K562 (cell line): ENCODE data around the gene ATP5MG. TPM values are rescaled to one million over a fixed set of nuclear protein-coding genes. Genes with fewer than 3 reads are reported as not detected.

Experiments
- AFF1 ChIP-seq, 2 experiments: fragments of 450-650 bp; IDR thresholded peaks; 2 replicates each; pipeline ENCODE4 v1.6.1; 2018; ENCODE audit warnings: mild to moderate bottlenecking in 2 of 2, low read depth in 1 of 2; ENCODE audit not compliant: partially characterized antibody in 2 of 2
- ATF2 ChIP-seq: sonication (generic); formaldehyde crosslinking; IDR thresholded peaks from 2 replicates; pipeline ENCODE4 v1.8.1; 2022; ENCODE audit warnings: missing genetic modification reagents
- BRCA1 ChIP-seq, 2 experiments: fragments of 450-650 bp in 1 of 2; sonication (generic) in 1 of 2; formaldehyde crosslinking in 1 of 2; IDR thresholded peaks; 2 replicates each; pipeline versions ENCODE4 v1.5.0 to v1.6.1; 2017 to 2020; ENCODE audit warnings: mild to moderate bottlenecking in 1 of 2, missing genetic modification reagents in 1 of 2
- DDX20 ChIP-seq: fragments of 450-650 bp; IDR thresholded peaks from 2 replicates; pipeline ENCODE4 v1.6.1; 2016; ENCODE audit warnings: missing genetic modification characterization, low read depth, mild to moderate bottlenecking, missing compliant biosample characterization, moderate library complexity
- FOXJ2 ChIP-seq: fragments of 200-800 bp; sonication (Bioruptor generic); IDR thresholded peaks from 2 replicates; pipeline ENCODE4 v1.6.1; 2016; ENCODE audit warnings: missing genetic modification characterization, missing compliant biosample characterization
- MAZ ChIP-seq, 2 experiments: fragments of 450-650 bp in 1 of 2; sonication (generic) in 1 of 2; formaldehyde crosslinking; IDR thresholded peaks in 1 of 2; conservative IDR thresholded peaks in 1 of 2; 2 replicates each; pipeline versions ENCODE4 v1.4.0 to v1.5.0; 2020; ENCODE audit warnings: mild to moderate bottlenecking in 1 of 2, missing genetic modification reagents in 1 of 2
- MTA3 ChIP-seq: fragments of 450-650 bp; formaldehyde crosslinking; IDR thresholded peaks from 2 replicates; pipeline ENCODE4 v1.6.1; 2017; ENCODE audit warnings: mild to moderate bottlenecking, borderline replicate concordance
- NR1H2 ChIP-seq: sonication (generic); formaldehyde crosslinking; IDR thresholded peaks from 2 replicates; pipeline ENCODE4 v1.4.0; 2020; ENCODE audit warnings: mild to moderate bottlenecking, missing genetic modification reagents
- SNIP1 ChIP-seq: fragments of 450-650 bp; IDR thresholded peaks from 2 replicates; pipeline ENCODE4 v1.7.1; 2017; ENCODE audit warnings: low read depth, mild to moderate bottlenecking
- STAG1 ChIP-seq: sonication (generic); formaldehyde crosslinking; IDR thresholded peaks from 2 replicates; pipeline ENCODE4 v1.5.0; 2020; ENCODE audit warnings: missing genetic modification reagents, borderline replicate concordance
- VEZF1 ChIP-seq: fragments of 200-800 bp; sonication (Bioruptor generic); IDR thresholded peaks from 2 replicates; pipeline ENCODE4 v1.6.1; 2017; ENCODE audit warnings: missing genetic modification characterization, missing compliant biosample characterization
- ZBTB26 ChIP-seq: fragments of 450-650 bp; formaldehyde crosslinking; IDR thresholded peaks from 2 replicates; pipeline ENCODE4 v1.4.0; 2022; ENCODE audit warnings: missing genetic modification characterization
- ZFPM2 ChIP-seq: fragments of 250-450 bp; sonication (Bioruptor Pico); IDR thresholded peaks from 2 replicates; pipeline ENCODE4 v1.5.1; 2022; ENCODE audit warnings: mild to moderate bottlenecking
- ZNF766 ChIP-seq: fragments of 200-800 bp; sonication (Bioruptor generic); conservative IDR thresholded peaks from 2 replicates; pipeline ENCODE4 v1.6.1; 2016; ENCODE audit warnings: missing genetic modification characterization, missing compliant biosample characterization
- ZSCAN29 ChIP-seq: fragments of 450-650 bp; IDR thresholded peaks from 2 replicates; pipeline ENCODE4 v1.6.1; 2017
- polyA plus RNA-seq, 8 experiments: library from polyadenylated mRNA; depleted of rRNA in 4 of 8; stranded (reverse) in 5 of 8; unstranded in 3 of 8; fragments of >200 nt; fragmentation: Nextera tagmentation in 2 of 8; fragmentation: Illumina TruSeq in 1 of 8; extraction: Ambion mirVana in 2 of 8; extraction: Trizol in 1 of 8; gene quantifications; 2 replicates each; pipeline versions ENCODE4 v1.2.1 to v1.2.3, GENCODE V29; 2011 to 2014; ENCODE audit warnings: inconsistent platforms in 1 of 8, missing spikeins in 1 of 8
- total RNA-seq, 7 experiments: library from RNA; depleted of rRNA in 6 of 7; stranded (reverse); fragments of >200 nt in 6 of 7; fragmentation: Illumina TruSeq in 2 of 7; extraction: Trizol in 2 of 7; gene quantifications; 2 replicates each; pipeline versions ENCODE4 v1.2.1 to v1.2.3, GENCODE V29; 2011 to 2021; ENCODE audit warnings: low replicate concordance in 1 of 7

The ATP5MG gene
- total and polyA plus RNA-seq, 9 of the 15 experiments (the other 6 are each of a cell fraction or from before 2014, with no cell fraction given), result 301 to 2,138 (median 434) TPM

GRCh38 chr11:118435893-118436624 lies 34.7 kb downstream of the ATP5MG start, which contains the start of gene KMT2A (continued):
- TF ChIP-seq ZSCAN29, result no peak
- no peak for TF ChIP-seq AFF1 (IDR thresholded peaks at IDR 0.05; ENCODE audit: low read depth in 1 of 2, partially characterized antibody in 2 of 2)
- no peak for TF ChIP-seq BRCA1 (IDR thresholded peaks at IDR 0.05)
- peak; percentile 48; the same call in 1 of the 2 replicates for TF ChIP-seq BRCA1 (CRISPR knock-in tag; IDR thresholded peaks at IDR 0.05)
- TF ChIP-seq FOXJ2 (tag), result peak; percentile 60; the same call in 1 of the 2 replicates
- no peak for TF ChIP-seq NR1H2 (CRISPR knock-in tag)
- no peak for TF ChIP-seq ATF2 (CRISPR knock-in tag)
- no peak for TF ChIP-seq SNIP1
- peak; percentile 81 for TF ChIP-seq ZNF766 (CRISPR knock-in tag)
- TF ChIP-seq ZFPM2 (CRISPR knock-in tag), result no peak
- TF ChIP-seq DDX20, result no peak
- peak; percentile 20; the same call in 1 of the 2 replicates for TF ChIP-seq MTA3
- peak; percentile 100 for TF ChIP-seq VEZF1 (CRISPR knock-in tag)
- 0 out of 2 replicates have a peak, but pooled peaks have one; percentile 31 for TF ChIP-seq STAG1 (CRISPR knock-in tag)
- TF ChIP-seq MAZ (CRISPR knock-in tag; conservative IDR thresholded peaks at IDR 0.05 in 1 of 2, IDR thresholded peaks at IDR 0.05 in 1 of 2), result peak; percentile 98 to 100
- no peak for TF ChIP-seq ZBTB26 (CRISPR knock-in tag)
